Upper lobe of left lung (tissue), 6 donors: ENCODE measurements around the gene CACNB2. TPM values are rescaled to one million over a fixed set of nuclear protein-coding genes. Genes with fewer than 3 reads are reported as not detected.

Source experiments
- ATAC-seq, 2 donors: fragments of 200-7000 bp; cut with Tn5 transposase; one replicate each; pipeline ENCODE4 v1.9.1; 2022; ENCODE audit warnings: mild to moderate bottlenecking in 2 of 2, moderate library complexity in 2 of 2; ENCODE audit not compliant: low FRiP score in 2 of 2
- DNase-seq, 2 donors: peaks; one replicate each; pipeline ENCODE4 v3.0.0-alpha.2; 2019 to 2020
- H3K27ac ChIP-seq, 4 donors: fragments of 200-600 bp; sonication (generic); one replicate each; pipeline ENCODE4 v1.5.1; 2016 to 2019
- H3K27me3 ChIP-seq, 4 donors: fragments of 200-600 bp; sonication (generic); one replicate each; pipeline ENCODE4 v1.5.1; 2017 to 2019
- H3K36me3 ChIP-seq, 4 donors: fragments of 200-600 bp; sonication (generic); one replicate each; pipeline ENCODE4 v1.5.1; 2016 to 2019
- H3K4me1 ChIP-seq, 4 donors: fragments of 200-600 bp; sonication (generic); one replicate each; pipeline ENCODE4 v1.5.1; 2018 to 2019
- H3K4me3 ChIP-seq, 4 donors: fragments of 200-600 bp; sonication (generic); one replicate each; pipeline ENCODE4 v1.5.1; 2017 to 2019; ENCODE audit warnings: mild to moderate bottlenecking in 2 of 4, moderate library complexity in 1 of 4
- H3K9me3 ChIP-seq, 4 donors: fragments of 200-600 bp; sonication (generic); one replicate each; pipeline ENCODE4 v1.5.1; 2018 to 2019
- CTCF ChIP-seq, 6 experiments: fragments of 450-650 bp in 4 of 6; fragments of 200-600 bp in 2 of 6; sonication (generic) in 2 of 6; IDR thresholded peaks; one replicate each; pipeline ENCODE4 v1.5.1; 2016 to 2019; ENCODE audit warnings: antibody characterized with exemption in 6 of 6
- EP300 ChIP-seq, 4 donors: sonication (generic); formaldehyde crosslinking; IDR thresholded peaks; one replicate each; pipeline ENCODE4 v1.5.1; 2017; ENCODE audit warnings: antibody characterized with exemption in 4 of 4, control low read depth in 2 of 4
- POLR2A ChIP-seq, 4 donors: fragments of 450-650 bp; IDR thresholded peaks; one replicate each; pipeline ENCODE4 v1.5.1; 2016 to 2017; ENCODE audit warnings: antibody characterized with exemption in 4 of 4, mild to moderate bottlenecking in 2 of 4
- POLR2AphosphoS5 ChIP-seq, 2 donors: sonication (generic); formaldehyde crosslinking; IDR thresholded peaks; one replicate each; pipeline ENCODE4 v1.5.1; 2017; ENCODE audit warnings: antibody characterized with exemption in 2 of 2
- WGBS, 2 donors: methylation state at CpG; one replicate each; pipeline ENCODE4 v1.1.5; 2017 to 2018; 5-methylcytosine and 5-hydroxymethylcytosine counted together
- total RNA-seq, 6 donors: library from RNA; depleted of rRNA in 4 of 6; stranded (reverse); fragments of >200 nt in 4 of 6; gene quantifications; one replicate each; pipeline versions ENCODE4 v1.1.0 to v1.2.1, GENCODE V29; 2016 to 2021
- donor health status: DM: no; HTN: no; CAD: no; lungs with moderate emphysema.
- donor health status: DM: no; HTN: yes; CAD: no; lungs with severe emphysema.

The CACNB2 gene
- total RNA-seq, 6 donors from 2014 or later, result 1.4 to 6.3 (median 2.9) TPM

- H3K36me3 ChIP-seq, result no peaks in the 10 kb centered on the region
- no peaks in the 10 kb centered on the region for H3K27me3 ChIP-seq
- H3K4me3 ChIP-seq, result no peak overlapping the region
- H3K4me1 ChIP-seq, result no peaks in the 10 kb centered on the region
- no peaks in the 10 kb centered on the region for H3K9me3 ChIP-seq
- TF ChIP-seq POLR2AphosphoS5 (IDR thresholded peaks at IDR 0.05) (no peak), EP300 (IDR thresholded peaks at IDR 0.05) (no peak), CTCF (IDR thresholded peaks at IDR 0.05) (no peak), POLR2A (IDR thresholded peaks at IDR 0.05) (no peak)
- no peak overlapping the region for H3K27ac ChIP-seq
- 69 to 77% methylated on average over 5 of the region's 5 CpGs for WGBS, 2 donors
- ATAC-seq, result no peak
- no peak for DNase-seq
Observed at GRCh38 chr10:18261768-18262231, 121.6 kb downstream of the CACNB2 start.

- H3K27me3 ChIP-seq, result no peaks in the 10 kb centered on the region
- H3K36me3 ChIP-seq, result no peaks in the 10 kb centered on the region
- H3K27ac ChIP-seq, result no peak overlapping the region
- DNase-seq (no peak), ATAC-seq (no peak)
- H3K9me3 ChIP-seq, result no peaks in the 10 kb centered on the region
- TF ChIP-seq CTCF (IDR thresholded peaks at IDR 0.05) (no peak), POLR2A (IDR thresholded peaks at IDR 0.05) (no peak), POLR2AphosphoS5 (IDR thresholded peaks at IDR 0.05) (no peak), EP300 (IDR thresholded peaks at IDR 0.05) (no peak)
- no peaks in the 10 kb centered on the region for H3K4me1 ChIP-seq
- H3K4me3 ChIP-seq, result no peak overlapping the region
- 65 to 68% methylated on average over 5 of the region's 5 CpGs for WGBS, 2 donors
Observed at GRCh38 chr10:18264466-18265050, 124.3 kb downstream of the CACNB2 start.

- 89 to 90% methylated on average over 3 of the region's 3 CpGs for WGBS, 2 donors
- DNase-seq, result no peak
- H3K36me3 ChIP-seq, result no peaks in the 10 kb centered on the region
- no peaks in the 10 kb centered on the region for H3K9me3 ChIP-seq
- no peak for TF ChIP-seq POLR2AphosphoS5 (IDR thresholded peaks at IDR 0.05)
- TF ChIP-seq POLR2A (IDR thresholded peaks at IDR 0.05), result no peak
- no peak for TF ChIP-seq CTCF (IDR thresholded peaks at IDR 0.05)
- no peak for TF ChIP-seq EP300 (IDR thresholded peaks at IDR 0.05)
- no peak for ATAC-seq
- no peak overlapping the region for H3K27ac ChIP-seq
- H3K27me3 ChIP-seq, result no peaks in the 10 kb centered on the region
- no peak overlapping the region for H3K4me3 ChIP-seq
- no peaks in the 10 kb centered on the region for H3K4me1 ChIP-seq
Observed at GRCh38 chr10:18268005-18268404, 127.8 kb downstream of the CACNB2 start.

- 62 to 79% methylated on average over 3 of the region's 3 CpGs for WGBS, 2 donors
- no peaks in the 10 kb centered on the region for H3K27me3 ChIP-seq
- no peak for TF ChIP-seq POLR2AphosphoS5 (IDR thresholded peaks at IDR 0.05)
- no peak for TF ChIP-seq POLR2A (IDR thresholded peaks at IDR 0.05)
- TF ChIP-seq EP300 (IDR thresholded peaks at IDR 0.05), result no peak
- TF ChIP-seq CTCF (IDR thresholded peaks at IDR 0.05), result no peak
- H3K9me3 ChIP-seq, result no peaks in the 10 kb centered on the region
- no peaks in the 10 kb centered on the region for H3K36me3 ChIP-seq
- no peak overlapping the region for H3K27ac ChIP-seq
- no peaks in the 10 kb centered on the region for H3K4me1 ChIP-seq
- DNase-seq (no peak), ATAC-seq (no peak)
- H3K4me3 ChIP-seq, result no peak overlapping the region
Observed at GRCh38 chr10:18271491-18271890, 131.3 kb downstream of the CACNB2 start.

- WGBS, 2 donors, result 83 to 84% methylated on average over 3 of the region's 3 CpGs
- TF ChIP-seq EP300 (IDR thresholded peaks at IDR 0.05) (no peak), POLR2A (IDR thresholded peaks at IDR 0.05) (no peak)
- Histone ChIP-seq H3K27me3 (no peaks in the 10 kb centered on the region), H3K36me3 (no peaks in the 10 kb centered on the region), H3K4me3 (no peak overlapping the region), H3K4me1 (no peaks in the 10 kb centered on the region), H3K9me3 (no peaks in the 10 kb centered on the region), H3K27ac (no peak overlapping the region)
- DNase-seq, result no peak
- no peak for ATAC-seq
Observed at GRCh38 chr10:18273039-18273438, 132.8 kb downstream of the CACNB2 start.
